ENCODE measurements around the gene ADAMTSL2.

DNA sequence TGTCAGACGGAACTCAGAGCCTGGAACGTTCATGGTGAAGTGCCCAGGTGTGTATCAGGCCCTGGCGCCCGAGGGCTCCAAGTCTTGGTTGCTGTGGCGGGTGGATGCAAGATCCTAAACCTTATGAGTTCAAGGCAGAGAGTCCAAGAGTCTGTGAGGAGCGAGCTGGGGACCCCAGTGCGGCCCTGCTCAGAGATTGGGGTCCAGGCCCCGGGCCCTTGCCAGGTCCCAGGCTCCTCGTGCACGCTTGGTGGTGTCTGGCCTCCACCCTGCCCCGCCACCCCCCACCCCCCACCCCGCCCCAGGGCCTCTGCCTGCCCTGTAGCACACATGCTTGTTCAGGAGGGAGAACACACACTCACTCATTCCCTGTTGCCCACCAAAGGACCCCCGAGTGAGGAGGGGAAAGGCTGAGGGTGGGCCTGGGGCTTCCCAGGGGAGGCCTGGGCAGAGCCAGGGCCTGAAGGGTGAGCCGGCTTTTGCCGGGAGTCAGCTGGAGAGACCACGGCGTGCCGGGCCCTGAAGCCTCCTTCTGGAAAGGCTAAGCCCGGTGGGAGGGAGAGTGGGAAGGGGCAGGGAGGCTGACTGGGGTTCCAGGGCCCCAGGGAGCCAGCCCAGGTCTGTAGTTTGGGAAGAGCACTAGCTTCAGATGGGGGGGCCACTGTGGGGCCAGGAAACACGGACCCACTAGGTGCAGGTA is 37.5 kb downstream of the ADAMTSL2 start:
- TF ChIP-seq ZNF263 (CRISPR knock-in tag; IDR thresholded peaks at IDR 0.05; ENCODE audit: low read depth), result no peak
- no peak for TF ChIP-seq FOXJ3 (CRISPR knock-in tag; IDR thresholded peaks at IDR 0.05; ENCODE audit: borderline replicate concordance)
- no peak for TF ChIP-seq CTCF (IDR thresholded peaks at IDR 0.05)
- TF ChIP-seq ELF4 (CRISPR knock-in tag; IDR thresholded peaks at IDR 0.05; ENCODE audit: low read depth), result no peak
- TF ChIP-seq, protein P1, sequence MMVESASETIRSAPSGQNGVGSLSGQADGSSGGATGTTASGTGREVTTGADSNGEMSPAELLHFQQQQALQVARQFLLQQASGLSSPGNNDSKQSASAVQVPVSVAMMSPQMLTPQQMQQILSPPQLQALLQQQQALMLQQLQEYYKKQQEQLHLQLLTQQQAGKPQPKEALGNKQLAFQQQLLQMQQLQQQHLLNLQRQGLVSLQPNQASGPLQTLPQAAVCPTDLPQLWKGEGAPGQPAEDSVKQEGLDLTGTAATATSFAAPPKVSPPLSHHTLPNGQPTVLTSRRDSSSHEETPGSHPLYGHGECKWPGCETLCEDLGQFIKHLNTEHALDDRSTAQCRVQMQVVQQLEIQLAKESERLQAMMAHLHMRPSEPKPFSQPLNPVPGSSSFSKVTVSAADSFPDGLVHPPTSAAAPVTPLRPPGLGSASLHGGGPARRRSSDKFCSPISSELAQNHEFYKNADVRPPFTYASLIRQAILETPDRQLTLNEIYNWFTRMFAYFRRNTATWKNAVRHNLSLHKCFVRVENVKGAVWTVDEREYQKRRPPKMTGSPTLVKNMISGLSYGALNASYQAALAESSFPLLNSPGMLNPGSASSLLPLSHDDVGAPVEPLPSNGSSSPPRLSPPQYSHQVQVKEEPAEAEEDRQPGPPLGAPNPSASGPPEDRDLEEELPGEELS (CRISPR knock-in tag; IDR thresholded peaks at IDR 0.05), result no peak
- TF ChIP-seq, protein P2, sequence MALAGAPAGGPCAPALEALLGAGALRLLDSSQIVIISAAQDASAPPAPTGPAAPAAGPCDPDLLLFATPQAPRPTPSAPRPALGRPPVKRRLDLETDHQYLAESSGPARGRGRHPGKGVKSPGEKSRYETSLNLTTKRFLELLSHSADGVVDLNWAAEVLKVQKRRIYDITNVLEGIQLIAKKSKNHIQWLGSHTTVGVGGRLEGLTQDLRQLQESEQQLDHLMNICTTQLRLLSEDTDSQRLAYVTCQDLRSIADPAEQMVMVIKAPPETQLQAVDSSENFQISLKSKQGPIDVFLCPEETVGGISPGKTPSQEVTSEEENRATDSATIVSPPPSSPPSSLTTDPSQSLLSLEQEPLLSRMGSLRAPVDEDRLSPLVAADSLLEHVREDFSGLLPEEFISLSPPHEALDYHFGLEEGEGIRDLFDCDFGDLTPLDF (CRISPR knock-in tag; IDR thresholded peaks at IDR 0.05), result no peak
- TF ChIP-seq, protein P3, sequence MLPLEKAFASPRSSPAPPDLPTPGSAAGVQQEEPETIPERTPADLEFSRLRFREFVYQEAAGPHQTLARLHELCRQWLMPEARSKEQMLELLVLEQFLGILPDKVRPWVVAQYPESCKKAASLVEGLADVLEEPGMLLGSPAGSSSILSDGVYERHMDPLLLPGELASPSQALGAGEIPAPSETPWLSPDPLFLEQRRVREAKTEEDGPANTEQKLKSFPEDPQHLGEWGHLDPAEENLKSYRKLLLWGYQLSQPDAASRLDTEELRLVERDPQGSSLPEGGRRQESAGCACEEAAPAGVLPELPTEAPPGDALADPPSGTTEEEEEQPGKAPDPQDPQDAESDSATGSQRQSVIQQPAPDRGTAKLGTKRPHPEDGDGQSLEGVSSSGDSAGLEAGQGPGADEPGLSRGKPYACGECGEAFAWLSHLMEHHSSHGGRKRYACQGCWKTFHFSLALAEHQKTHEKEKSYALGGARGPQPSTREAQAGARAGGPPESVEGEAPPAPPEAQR (CRISPR knock-in tag; IDR thresholded peaks at IDR 0.05), result no peak
- no peak for TF ChIP-seq ETV6 (CRISPR knock-in tag; IDR thresholded peaks at IDR 0.05)
- TF ChIP-seq, protein P4, sequence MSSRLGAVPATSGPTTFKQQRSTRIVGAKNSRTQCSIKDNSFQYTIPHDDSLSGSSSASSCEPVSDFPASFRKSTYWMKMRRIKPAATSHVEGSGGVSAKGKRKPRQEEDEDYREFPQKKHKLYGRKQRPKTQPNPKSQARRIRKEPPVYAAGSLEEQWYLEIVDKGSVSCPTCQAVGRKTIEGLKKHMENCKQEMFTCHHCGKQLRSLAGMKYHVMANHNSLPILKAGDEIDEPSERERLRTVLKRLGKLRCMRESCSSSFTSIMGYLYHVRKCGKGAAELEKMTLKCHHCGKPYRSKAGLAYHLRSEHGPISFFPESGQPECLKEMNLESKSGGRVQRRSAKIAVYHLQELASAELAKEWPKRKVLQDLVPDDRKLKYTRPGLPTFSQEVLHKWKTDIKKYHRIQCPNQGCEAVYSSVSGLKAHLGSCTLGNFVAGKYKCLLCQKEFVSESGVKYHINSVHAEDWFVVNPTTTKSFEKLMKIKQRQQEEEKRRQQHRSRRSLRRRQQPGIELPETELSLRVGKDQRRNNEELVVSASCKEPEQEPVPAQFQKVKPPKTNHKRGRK (CRISPR knock-in tag; IDR thresholded peaks at IDR 0.05; ENCODE audit: borderline replicate concordance), result no peak
- TF ChIP-seq TEAD4 (CRISPR knock-in tag; IDR thresholded peaks at IDR 0.05), result no peak
- TF ChIP-seq, protein P5, sequence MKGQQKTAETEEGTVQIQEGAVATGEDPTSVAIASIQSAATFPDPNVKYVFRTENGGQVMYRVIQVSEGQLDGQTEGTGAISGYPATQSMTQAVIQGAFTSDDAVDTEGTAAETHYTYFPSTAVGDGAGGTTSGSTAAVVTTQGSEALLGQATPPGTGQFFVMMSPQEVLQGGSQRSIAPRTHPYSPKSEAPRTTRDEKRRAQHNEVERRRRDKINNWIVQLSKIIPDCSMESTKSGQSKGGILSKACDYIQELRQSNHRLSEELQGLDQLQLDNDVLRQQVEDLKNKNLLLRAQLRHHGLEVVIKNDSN (CRISPR knock-in tag; IDR thresholded peaks at IDR 0.05), result no peak
- TF ChIP-seq JUN (CRISPR knock-in tag; IDR thresholded peaks at IDR 0.05), result no peak
